Astrocyte of the cerebellum (primary cell): ENCODE measurements around the gene FTO.

Experiments
- DNase-seq: peaks from one replicate; pipeline ENCODE4 v3.0.0-alpha.2; 2011; ENCODE audit warnings: low read depth
- H3K4me3 ChIP-seq: 2 replicates; pipeline ENCODE4 v1.5.1; 2011; ENCODE audit warnings: mild to moderate bottlenecking, low read depth, low read length, moderate library complexity
- CTCF ChIP-seq: IDR thresholded peaks from 2 replicates; pipeline ENCODE4 v1.5.1; 2012; ENCODE audit warnings: low read length, low read depth, moderate library complexity, mild to moderate bottlenecking; ENCODE audit errors: missing control alignments
- in situ Hi-C: cut with HindIII; loops from 2 replicates; pipeline ENCODE4 v1.10.0; 2017; ENCODE audit warnings: low sequenced_read_pairs

Gene FTO

DNA sequence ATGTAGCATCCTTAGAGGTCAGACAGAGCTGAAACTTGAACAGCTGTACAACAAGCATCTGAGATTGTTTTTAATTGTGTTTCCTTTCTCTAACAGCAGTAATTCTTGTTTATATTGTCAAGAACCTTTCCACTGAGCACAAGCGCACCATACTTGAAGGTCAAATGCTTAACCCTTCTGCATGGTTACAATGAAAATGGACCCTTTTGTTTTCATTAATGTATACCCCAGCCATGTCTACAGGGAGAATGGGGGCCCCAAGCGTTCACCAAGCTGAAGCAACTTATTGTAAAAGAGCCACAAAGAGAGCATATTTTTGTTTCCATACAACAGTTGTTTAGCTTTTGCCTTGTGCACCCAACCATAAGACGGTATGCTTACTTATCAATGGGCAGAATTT, 210.8 kb downstream of the FTO start:
- no peak for TF ChIP-seq CTCF
- DNase-seq: no peak
- in situ Hi-C loops: no loop called here
- no peak overlapping the region for H3K4me3 ChIP-seq

- peak; percentile 38 for DNase-seq
- in situ Hi-C loops: no loop called here
- H3K4me3 ChIP-seq: no peak overlapping the region
- TF ChIP-seq CTCF: no peak
These were observed 211.7 kb downstream of the FTO start for GRCh38 chr16:53915452-53916160.

GRCh38 chr16:53920988-53921387, 217.0 kb downstream of the FTO start:
- TF ChIP-seq CTCF: no peak
- in situ Hi-C loops: no loop called here
- H3K4me3 ChIP-seq: no peak overlapping the region
- DNase-seq: no peak

DNA sequence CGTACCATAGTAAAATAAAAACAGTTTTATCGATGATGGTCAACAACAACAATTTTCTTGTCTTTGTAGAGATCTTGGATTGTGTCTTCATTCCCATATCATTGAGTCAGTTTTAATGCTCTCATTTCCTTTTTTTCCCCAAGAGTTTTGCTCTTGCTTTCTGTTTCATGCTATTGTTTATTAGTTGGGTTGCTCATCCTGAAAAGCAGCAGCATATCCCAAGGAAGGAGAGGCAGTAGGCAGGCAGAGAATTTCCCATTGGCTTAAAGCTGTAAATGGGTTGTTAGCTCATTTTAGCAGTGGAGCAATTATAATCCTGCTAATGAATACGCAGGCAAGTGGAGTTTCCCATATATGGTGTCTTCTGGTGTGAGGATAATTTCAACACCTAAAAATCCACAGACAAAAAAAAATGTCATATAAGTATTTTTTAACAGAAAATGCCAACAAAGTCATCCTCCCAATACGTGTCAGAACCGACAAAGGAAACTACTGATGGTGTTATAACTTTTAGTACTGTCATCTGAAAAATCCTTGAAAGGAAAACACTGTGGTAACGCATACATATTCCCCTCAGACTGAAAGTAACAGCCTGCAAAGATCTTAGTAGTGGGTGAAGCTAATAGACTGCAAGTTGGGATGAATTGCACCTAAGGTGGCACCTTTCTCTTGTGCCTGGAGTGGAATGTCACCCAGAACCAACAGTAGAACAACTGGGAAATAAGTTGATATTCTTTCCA, 218.3 kb downstream of the FTO start:
- DNase-seq: no peak
- no peak overlapping the region for H3K4me3 ChIP-seq
- no peak for TF ChIP-seq CTCF
- in situ Hi-C loops: no loop called here

DNA sequence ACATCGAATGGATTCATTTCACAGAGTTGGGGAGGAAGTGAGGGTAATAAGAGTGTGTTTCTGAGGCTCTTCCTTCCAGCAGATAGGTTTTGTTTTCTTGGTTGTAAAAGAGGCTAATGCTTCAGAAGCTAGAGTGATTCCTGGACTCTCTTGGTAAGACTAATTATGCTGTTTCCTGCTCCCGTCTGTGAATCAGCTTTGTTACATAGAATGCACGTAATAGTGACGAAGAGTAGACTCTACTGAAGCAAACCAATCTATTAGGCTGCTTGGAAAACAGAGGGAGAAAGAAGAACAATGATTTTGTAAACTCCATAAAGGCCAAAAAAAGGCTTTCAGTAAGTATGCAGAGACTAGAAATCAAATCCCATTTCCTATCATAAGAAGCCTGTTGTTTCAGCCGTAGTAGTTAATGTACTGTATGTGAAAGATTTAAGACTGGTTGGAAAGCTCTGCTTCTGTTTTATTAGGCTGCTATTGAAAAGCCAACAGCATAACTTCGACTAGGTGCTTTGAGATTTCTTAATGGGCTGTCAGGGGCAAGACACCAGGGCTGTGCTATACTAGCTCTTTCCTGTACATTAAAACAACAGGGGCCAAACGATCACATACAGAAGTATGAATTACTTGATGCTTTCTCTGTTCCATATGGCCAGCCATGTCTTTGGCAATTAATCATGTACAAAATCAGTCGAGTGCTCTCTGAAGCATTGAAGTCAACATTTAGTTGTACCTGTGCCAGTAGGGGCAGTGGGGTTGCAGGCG, 219.0 kb downstream of the FTO start:
- DNase-seq: no peak
- H3K4me3 ChIP-seq: no peak overlapping the region
- in situ Hi-C loops: no loop called here
- TF ChIP-seq CTCF: no peak

DNA sequence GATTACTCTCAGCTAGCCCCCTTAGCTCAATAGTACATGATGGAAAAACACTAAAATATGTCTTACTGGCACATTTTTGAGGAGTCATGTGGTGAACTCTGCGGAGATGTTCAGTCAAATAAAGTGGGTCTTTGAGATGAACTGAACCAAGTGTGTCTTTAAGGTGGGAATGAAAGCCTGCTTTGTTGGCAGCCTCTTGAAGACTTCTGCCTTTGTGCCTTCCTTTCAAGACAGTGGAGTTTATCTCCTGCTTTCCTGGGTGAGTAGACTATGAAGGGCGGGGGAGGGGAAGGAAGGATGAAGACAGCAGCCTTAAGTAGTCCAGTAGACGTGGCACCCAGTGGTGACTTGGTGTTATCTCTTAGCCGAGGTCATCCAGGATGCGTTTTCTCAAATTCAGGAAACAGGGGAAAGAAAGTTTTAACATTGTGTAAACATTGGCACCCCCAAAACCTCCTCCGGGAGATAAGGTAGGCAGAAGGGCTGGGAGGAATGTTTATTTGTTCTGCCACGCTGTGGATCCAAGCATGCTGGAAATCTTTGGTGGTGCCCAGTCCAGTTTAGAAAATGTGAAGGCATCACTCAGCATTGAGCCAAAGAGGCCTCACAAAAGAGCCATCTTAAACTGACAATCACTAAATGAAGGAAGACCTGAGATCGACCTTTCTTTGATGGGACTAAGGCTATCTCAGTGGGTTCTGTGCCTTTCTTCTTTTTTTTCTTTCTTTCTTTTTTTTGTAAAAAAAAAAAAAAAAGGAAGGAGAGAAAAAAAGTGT, 220.6 kb downstream of the FTO start:
- TF ChIP-seq CTCF: no peak
- in situ Hi-C loops: no loop called here
- no peak overlapping the region for H3K4me3 ChIP-seq
- DNase-seq: no peak
